GM18951 (cell line): Measurements from ENCODE around the gene YPEL1.
A peak's percentile ranks its signal among the peaks of the same experiment; 100 is the strongest.

Experiments used
- POLR2A ChIP-seq: IDR thresholded peaks from 4 replicates; pipeline ENCODE4 v1.6.1; 2011; ENCODE audit warnings: mild to moderate bottlenecking; ENCODE audit not compliant: insufficient read length, insufficient read depth; ENCODE audit errors: extremely low read depth
- in situ Hi-C: fragments of 300-500 bp; cut with MboI; formaldehyde crosslinking; loops from one replicate; pipeline ENCODE4 v1.12.0; 2022; ENCODE audit warnings: low sequenced_read_pairs, mixed read lengths, inconsistent platforms; ENCODE audit not compliant: unreplicated experiment

Gene YPEL1

GRCh38 chr22:21652010-21652546 is 83.5 kb downstream of the YPEL1 start:
- TF ChIP-seq POLR2A: peak; percentile 81
- in situ Hi-C loops: no loop called here

DNA sequence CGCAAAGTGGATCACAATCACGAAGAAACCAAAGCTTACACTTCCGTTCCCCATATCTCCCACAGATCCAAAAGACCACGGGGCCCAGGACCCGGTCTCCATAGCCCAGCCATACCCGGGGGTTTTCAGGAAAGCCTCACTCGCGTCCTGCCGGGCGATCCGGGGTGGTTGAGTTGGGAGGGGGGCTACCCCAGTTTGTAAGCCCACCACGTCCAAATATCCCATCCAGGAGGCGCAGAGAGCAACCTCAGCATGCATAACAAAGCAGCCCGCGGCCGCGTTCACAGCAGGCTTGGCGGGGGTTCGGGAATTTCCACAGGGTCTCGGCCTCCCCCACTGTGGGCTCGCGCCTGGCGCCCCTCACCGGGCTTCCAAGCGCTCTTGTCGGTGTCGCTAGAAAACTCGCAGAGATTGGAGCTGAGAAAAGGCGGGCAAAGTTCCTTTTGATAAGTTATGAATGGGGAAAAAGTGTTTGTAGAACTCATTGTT is 84.0 kb downstream of the YPEL1 start:
- in situ Hi-C loops: no loop called here
- TF ChIP-seq POLR2A: no peak

DNA sequence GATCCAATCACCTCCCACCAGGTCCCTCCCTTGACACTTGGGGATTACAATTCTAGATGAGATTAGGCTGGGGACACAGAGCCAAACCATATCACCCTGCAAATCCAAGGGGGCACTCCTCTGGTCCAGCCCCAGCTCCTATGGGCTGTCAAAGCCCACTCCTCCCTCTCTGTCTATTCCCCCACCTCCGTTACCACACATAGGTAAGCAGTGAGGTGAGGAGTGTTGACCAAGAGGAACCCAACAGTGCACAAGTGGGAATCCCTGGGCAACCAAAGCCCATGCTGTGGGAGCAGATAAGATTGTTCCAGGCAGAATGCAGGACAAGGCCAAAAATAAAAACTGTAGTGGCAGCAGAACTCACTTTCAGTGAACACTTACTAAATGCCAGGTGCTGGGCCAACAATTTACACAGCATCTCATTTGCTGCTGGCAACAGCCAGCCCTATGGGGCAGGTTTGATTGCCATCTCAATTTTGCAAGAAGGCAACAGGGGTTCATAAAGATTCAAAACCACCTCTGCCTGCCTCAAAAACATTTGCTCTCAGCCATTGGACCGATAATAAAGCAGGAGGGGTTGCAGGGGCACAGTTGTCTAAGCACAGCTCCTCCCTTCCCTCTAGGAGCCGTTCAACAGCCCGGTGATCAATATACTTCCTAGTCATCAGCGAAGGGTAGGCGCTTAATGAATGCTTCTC is 84.6 kb downstream of the YPEL1 start:
- in situ Hi-C loops: no loop called here
- no peak for TF ChIP-seq POLR2A

DNA sequence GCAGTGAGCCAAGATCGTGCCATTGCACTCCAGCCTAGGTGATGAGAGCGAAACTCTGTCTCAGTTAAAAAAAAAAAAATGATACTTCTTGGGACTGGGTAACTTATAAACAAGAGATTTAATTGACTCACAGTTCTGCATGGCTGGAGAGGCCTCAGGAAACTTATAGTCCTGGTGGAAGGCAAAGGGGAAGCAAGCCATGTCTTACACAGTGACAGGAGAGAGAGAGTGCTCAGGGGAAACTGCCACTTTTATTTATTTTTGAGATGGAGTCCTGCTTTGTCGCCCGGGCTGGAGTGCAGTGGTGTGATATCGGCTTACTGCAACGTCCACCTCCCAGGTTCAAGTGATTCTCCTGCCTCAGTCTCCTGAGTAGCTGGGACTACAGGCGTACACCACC is 85.3 kb downstream of the YPEL1 start:
- in situ Hi-C loops: no loop called here
- no peak for TF ChIP-seq POLR2A
